Fibroblast of villous mesenchyme (primary cell): ENCODE results near the gene ACP4. TPM values are rescaled to one million over a fixed set of nuclear protein-coding genes. Genes with fewer than 3 reads are reported as not detected.

Experiments
- DNase-seq: peaks from one replicate; pipeline ENCODE4 v3.0.0-alpha.2; 2010; ENCODE audit warnings: low read depth
- H3K4me3 ChIP-seq: 2 replicates; pipeline ENCODE4 v1.5.1; 2011; ENCODE audit warnings: low read depth, mild to moderate bottlenecking, low read length
- CTCF ChIP-seq: IDR thresholded peaks from 2 replicates; pipeline ENCODE4 v1.5.1; 2012; ENCODE audit warnings: low read depth, mild to moderate bottlenecking, low read length; ENCODE audit not compliant: insufficient read depth
- total RNA-seq: library from RNA; depleted of rRNA; stranded (reverse); fragments of >200 nt; gene quantifications from 2 replicates; pipeline ENCODE4 v1.2.3, GENCODE V29; 2012

Gene ACP4
- total RNA-seq, 1 donor = not detected

GRCh38 chr19:50796634-50797428 is 6.6 kb downstream of the ACP4 start:
- no peak for TF ChIP-seq CTCF
- H3K4me3 ChIP-seq = no peak overlapping the region
- no peak for DNase-seq

- no peak overlapping the region for H3K4me3 ChIP-seq
- no peak for DNase-seq
- no peak for TF ChIP-seq CTCF
These were observed 7.2 kb downstream of the ACP4 start for GRCh38 chr19:50797429-50797780.

- H3K4me3 ChIP-seq = no peak overlapping the region
- no peak for TF ChIP-seq CTCF
- DNase-seq = no peak
These were observed 7.8 kb downstream of the ACP4 start for GRCh38 chr19:50797781-50798658.

GRCh38 chr19:50798659-50799546 is 8.7 kb downstream of the ACP4 start:
- no peak for DNase-seq
- TF ChIP-seq CTCF = no peak
- H3K4me3 ChIP-seq = no peak overlapping the region

GRCh38 chr19:50799547-50799851 is 9.3 kb downstream of the ACP4 start:
- DNase-seq = no peak
- H3K4me3 ChIP-seq = no peak overlapping the region
- TF ChIP-seq CTCF = no peak

GRCh38 chr19:50801107-50801506 is 10.9 kb downstream of the ACP4 start:
- no peak overlapping the region for H3K4me3 ChIP-seq
- no peak for TF ChIP-seq CTCF
- DNase-seq = no peak
